GM21619 (cell line): Measurements from ENCODE around the gene ADARB2.

ENCODE experiments used
- ATAC-seq: cut with Tn5 transposase; IDR thresholded peaks from one replicate; pipeline ENCODE4 v1.9.1; 2021; ENCODE audit not compliant: unreplicated experiment

Gene ADARB2

DNA sequence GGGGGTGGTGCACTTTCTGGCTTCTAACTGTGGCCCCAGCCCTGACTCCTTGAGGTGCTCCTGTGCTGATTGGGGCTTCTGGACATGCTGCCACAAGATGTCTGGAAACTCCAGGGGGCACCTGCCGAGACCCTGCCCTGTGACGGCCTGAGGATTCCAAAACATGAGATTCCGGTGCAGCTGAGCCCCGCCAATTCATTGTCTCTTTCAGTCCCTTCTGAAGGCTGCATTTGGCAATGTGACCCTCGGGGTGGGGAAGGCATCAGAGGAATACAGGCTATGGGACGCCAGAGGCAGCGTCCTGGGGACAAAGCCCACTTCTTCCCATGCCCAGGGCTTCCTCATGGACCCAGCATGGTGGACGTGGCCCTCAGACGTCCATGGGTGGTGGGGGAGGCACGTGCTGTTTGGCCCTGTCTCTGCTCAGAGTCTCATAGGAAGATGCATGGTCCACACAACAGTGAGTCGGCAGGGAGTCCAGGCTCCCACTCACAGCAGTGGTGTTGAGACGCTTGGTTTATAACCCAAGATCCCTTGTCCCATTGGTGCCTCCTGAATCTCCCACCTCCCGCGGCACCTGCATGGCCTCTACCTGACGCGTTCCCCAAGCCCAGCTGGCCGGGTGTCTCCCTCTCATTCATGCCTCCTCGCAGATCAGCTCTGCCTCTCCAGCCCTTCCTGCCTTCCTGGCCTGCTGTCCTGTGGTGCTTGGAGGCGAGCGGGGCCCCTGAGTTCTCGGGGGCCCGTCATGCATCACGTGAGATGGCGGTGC is 551.2 kb downstream of the ADARB2 start:
- no peak for ATAC-seq

DNA sequence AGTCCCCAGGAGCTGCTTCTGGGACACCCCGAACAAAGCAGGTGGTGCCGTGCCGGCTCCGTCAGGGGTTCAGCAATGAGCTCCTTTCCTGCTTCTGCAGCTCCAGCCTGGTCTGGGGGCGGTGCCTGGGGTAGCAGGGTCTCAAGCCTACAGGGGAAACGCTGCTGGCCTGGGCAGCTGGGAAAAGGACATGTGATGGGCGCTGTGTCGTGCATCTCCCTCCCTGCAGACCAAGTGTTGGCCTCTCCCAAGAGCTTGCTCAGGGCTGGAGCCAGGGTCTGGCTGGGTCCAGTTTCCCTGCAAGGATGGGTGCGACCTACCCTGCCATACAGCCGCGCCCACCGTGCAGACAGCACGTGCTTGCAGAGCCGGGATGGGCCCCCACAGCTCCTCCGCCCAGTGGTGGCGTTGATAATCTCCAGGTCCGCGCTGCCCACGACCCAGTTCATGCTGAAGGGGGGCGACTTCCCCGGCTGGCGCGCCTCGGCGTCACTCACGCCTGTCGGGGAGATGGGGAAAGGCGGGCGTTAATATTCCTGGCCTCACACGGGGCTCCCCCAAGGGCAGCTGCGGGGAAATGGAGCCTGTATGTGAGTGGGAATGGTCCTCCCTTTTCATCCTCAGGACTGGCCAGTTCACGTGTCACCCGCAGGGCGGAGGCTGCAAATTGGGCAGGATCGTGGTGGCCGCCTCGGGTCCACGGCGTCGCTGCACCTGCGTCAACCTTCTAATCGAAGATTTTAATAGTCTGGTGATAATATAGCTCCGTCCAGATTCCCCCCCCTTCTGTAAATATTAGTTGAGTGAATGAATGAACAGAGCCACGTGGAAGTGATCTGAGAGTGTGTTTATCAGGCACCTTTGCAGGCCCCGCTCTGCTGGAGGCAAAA is 552.5 kb downstream of the ADARB2 start:
- no peak for ATAC-seq

DNA sequence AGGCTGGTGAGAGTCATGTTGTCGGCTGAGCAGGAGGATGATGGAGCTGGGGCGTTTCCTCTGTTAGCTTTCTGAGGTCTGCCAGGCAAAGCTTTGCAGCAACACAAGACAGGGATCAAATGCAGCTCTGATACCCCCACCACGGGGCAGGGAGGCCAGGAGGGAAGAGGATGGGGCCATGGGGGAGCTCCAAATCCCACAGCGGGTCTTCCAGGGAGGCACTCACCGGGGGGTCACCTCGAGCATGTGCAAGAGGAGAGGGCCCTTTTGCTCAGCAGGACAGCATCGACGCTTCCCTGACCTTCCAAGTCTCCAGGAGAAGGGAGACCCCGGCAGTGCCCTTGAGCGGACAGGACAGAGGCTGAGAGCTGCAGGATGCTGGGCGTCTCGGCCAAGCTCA is 553.6 kb downstream of the ADARB2 start:
- ATAC-seq = no peak

DNA sequence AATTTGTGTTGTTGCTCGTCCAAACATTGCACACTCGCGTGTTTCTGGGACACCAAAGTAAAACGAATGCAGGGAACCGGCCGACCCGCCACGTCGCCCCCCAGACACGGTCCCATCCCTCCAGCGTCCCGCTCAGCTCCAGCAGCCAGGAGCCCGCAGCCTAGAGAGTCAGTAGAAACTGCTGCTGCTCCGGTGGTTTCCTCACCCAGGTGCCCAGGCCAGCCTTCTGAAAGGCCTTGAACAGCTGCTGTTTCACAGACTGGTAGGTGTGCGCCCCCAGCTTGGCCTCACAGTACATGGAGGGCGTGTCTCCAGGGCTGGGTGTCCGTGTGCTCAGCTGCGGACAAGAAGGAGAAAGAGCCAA is 554.3 kb downstream of the ADARB2 start:
- ATAC-seq = no peak

DNA sequence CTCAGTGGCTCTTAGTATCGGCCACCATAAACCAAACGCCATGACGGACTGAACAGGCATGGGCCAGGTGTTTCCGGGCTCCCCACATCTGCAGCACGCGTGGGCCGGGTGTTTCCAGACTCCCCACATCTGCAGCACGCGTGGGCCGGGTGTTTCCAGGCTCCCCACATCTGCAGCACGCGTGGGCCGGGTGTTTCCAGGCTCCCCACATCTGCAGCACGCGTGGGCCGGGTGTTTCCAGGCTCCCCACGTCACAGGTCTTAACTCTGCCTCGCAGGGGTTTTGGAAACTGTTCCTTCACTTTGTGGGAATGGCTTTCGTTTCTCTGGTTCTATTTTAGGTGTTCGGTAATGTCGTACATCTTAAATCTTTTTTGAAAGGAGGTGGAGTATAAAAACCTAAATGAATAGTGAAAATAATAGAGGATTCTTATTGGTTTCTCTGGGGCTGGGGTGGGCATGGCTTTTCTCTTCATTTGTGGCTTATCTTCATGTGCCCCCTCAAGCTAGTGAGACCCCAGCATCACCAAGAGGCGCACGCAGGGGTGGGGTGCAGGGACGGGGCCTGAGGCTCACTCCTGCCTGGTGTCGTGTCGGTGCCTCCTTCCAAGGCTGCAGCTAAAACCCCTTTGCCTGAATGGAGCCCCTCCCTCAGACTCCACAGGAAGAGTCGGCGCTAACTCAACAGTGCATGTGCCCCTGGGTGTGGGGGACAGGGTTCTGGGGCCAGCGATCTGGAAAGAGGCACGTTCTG is 554.9 kb downstream of the ADARB2 start:
- ATAC-seq = no peak

DNA sequence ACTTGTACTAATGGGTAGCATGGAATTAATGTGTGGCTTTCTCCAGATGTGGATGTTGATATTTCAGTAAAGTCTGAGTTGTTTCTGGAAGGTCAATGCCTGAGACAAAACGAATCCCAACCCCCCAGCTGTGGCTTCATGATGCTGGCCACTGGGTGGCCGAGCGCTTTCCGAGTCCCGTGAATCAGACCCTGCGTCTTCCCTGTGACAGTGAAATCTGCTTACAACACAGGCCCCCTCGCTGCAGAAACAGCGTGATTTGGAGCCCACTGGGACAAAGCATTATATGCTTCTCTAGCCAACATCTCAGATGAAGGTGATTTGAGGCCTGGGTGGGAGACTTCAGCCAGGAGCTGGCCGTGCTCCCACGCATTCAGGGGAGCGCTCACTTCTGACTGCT is 556.5 kb downstream of the ADARB2 start:
- ATAC-seq = no peak

DNA sequence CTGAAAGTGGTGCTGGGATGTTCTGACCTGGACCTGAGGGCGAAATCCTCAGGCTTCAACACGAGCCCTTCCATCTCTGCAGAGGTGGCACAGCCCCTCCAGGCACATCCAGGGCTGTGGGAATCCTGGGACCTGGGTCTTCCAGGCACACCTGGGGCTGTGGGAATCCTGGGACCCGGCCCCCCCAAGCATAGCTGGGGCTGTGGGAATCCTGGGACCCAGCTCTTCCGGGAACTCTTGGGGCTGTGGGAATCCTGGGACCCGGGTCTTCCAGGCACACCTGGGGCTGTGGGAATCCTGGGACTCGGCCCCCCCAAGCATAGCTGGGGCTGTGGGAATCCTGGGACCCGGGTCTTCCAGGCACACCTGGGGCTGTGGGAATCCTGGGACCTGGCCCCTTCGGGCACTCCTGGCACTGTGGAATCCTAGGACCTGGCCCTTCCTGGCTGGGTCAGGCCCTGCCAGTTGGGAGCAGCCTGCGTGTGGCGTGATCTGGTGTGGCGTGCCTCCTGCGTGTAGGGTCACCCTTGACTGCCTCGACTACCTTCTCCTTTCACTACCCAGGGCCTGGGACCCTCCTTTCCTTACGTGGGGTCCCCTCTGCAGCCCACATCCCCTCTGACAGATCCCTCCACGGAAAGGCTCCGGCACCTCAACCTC is 557.1 kb downstream of the ADARB2 start:
- no peak for ATAC-seq

DNA sequence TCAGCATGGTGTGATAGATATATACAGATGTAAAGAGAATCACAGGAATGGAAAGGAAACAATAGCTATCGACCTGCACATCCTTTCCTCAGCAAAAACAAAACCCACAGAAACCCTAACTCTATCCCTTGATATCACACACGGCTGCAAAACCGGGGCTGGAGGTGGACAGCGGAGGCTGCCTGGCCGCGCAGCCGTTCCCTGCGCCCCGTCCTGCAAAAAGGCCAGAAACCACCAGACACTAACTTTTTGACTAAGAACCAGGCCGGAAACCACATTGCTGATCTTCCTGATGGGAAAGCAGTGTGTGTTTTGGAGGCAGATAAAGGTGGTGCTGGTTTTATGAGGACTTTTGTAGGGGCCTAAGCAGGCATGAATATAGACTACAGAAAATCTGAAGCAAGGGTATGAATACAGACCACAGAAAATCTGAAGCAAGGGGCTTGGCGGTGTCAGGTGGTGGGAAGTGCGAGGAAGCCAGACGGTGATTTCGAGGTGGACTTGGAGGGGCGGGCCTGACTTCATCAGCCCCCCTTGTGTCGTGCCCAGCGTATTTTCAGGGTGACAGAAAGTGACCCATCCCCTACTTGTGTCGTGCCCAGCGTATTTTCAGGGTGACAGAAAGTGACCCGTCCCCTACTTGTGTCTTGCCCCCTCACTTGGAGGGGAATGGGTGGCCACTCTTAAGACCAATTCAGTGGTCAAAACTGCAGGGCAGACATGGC is 557.8 kb downstream of the ADARB2 start:
- no peak for ATAC-seq

DNA sequence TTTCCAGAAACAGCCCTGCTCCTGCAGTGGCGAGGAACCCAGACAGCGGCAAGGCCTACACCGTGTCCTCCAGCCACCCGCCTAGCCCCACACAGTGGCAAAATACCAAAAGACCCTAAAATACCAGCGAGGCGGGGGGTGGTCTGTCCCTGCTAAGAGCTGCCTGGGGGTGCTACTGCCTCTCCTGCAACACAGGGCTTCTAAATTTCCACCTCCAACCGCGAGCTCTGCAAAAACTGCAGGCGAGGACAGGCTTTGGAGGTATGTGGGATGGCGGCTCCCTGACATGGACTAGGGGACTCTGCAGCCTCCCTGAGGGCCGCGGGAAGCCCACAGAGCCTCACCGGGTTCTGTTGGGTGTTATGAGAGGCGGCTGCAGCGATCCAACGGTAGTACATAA is 558.8 kb downstream of the ADARB2 start:
- no peak for ATAC-seq

DNA sequence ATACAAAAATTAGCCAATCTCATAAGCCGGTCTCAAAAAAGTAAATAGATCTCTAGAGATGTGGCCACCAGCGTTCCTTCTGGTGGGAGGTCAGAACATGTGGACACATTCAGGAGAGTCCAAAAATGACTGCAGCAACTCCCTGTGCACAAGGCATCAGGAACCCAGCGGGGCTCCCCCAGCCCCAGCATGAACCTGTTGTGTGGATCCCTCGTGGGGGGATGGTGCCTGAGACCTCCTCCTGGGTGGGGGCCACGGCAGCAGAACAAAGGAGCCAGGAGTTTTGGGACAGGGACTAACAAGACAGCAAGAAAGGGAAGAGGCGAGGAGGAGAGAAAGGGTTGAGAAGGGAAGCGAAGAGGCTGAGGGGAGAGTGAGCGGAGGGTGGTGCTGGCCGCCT is 559.4 kb downstream of the ADARB2 start:
- no peak for ATAC-seq

DNA sequence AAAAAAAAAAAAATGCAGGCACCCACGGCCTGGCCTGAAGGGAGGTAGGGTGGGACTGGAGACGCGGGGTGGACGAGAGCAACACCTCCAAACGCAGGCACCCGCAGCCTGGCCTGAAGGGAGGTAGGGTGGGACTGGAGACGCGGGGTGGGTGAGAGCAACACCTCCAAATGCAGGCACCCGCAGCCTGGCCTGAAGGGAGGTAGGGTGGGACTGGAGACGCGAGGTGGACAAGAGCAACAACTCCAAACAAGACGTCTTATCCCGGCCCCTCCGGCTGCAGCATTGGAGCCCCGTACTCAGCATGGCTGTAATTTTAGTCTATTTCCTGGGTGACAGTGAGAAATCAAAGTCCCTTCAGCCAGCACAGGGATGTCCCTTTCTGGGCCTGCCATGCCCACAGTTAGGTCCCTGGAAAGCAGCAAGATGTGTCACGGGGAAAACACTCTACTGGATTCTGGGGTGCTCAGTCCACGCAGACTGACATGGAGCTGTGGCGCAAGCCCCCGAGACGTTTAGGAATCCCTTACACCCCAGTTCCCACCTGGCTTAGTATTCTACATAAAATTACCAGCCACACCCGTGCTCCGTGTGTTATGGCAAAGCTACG is 561.3 kb downstream of the ADARB2 start:
- no peak for ATAC-seq

DNA sequence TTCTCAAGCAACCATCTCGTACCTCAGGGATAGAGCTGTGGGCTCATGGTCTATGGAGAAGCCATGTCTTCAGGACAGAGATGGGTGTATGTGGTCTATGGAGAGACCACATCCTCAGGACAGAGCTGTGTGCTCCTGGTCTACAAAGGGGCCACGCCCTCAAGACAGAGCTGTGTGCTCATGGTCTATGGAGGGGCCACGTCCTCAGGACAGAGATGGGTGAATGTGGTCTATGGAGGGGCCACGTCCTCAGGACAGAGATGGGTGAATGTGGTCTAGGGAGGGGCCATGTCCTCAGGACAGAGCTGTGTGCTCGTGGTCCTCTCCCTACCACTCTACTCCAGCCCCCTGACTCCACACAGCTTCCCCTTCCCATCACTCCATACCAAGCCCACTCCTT is 563.3 kb downstream of the ADARB2 start:
- no peak for ATAC-seq

DNA sequence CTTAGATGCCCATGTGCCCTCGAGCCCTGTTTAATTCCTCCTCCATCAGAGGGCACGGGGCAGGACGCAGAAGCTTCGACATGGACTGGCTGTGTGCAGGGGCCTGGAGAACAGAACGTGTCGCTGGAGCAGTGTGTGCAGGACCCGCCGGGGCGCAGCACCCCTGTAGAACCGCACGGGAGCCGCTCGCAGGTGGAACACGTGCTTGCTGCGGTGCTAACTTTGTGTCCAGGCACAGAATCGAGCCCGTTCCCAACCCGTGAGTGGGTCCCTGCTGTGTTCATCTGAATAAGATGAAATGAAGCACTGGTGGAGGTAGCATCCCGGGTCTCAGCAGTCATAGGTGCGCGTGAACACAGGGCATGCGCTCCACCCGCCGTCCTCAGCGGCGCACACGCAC is 564.2 kb downstream of the ADARB2 start:
- ATAC-seq = no peak

DNA sequence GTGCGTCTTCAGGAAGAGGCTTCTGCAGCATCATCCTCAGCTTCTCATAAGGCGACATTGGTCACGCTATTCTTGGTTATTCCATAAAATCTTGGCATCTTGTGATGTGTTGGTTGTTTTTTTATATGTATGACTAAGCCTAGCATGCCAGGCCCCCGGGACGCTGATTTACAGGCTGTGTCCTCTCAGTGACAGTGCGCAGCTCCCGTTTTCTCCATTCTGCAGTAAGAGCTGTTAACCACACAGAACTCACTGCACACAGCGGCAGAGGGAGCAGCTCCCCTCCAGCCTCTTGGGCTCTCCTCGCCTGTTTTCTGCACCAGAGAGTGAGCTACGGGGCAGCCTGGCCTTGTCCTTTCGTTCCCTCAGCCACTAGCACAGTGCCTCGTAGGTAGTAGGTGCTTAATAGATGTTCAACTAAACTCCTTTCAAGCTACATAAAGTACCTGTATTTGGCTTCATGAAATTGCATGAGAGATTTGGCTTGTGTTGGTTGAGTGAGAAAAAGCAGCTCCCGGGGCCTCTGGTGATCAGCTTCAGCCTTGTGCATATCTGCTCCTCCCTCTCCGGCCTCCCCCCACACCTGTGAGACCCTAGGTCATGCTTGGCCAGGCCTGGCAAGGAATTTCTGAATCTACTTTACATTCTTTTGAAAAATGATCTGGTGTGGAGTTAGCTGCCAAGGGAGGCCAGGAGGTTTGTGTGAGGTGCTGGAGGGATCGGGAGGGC is 564.9 kb downstream of the ADARB2 start:
- no peak for ATAC-seq

DNA sequence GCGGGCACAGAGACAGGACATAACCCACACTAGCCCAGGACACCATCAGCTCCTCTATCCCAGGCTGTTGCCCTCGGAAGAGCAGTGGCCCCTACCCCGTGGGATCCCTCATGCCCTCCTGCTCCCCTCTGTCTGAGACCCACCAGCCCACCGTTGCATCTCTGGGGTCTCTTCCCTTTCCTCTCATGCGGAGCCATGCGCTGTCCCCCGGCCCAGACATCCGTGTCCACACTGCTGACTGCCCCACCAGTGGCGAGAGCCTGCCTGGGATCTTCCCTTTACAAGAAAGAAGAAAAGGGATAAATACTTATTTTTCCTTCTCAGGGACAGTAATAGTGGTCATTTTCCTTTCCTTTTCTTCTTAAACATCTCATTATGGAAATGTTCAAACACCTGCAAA is 565.7 kb downstream of the ADARB2 start:
- no peak for ATAC-seq

DNA sequence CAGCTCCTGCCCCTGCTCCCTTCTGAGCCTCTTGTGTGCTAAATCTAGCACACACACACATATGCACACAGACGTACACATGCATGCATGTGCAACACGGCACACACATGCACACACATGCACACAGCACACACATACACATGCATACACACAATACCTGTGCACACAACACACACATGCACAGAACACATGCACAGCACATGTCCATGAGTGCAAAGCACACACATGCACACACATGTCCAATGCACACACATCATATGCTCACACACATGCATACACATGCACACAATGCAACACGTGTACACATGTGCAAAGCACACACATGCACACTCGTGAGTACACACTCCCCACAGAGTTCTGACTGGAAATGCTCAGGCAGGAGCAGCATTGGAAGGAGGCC is 566.1 kb downstream of the ADARB2 start:
- ATAC-seq = no peak

DNA sequence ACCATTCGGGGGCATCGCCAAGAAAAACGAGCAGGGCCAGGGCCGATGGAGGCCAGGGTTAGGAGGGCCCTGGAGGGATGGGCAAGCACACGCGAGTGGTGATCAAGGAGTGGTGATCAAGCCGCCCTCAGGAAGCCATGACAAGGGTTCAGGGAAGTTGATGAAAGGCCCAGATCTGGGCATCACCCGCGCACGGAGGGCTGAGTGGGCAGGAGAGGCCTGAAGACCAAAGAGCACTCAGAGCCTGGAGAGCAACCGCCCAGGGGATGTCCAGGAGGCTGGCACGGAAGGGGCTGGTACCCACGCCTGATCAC is 566.5 kb downstream of the ADARB2 start:
- ATAC-seq = no peak

DNA sequence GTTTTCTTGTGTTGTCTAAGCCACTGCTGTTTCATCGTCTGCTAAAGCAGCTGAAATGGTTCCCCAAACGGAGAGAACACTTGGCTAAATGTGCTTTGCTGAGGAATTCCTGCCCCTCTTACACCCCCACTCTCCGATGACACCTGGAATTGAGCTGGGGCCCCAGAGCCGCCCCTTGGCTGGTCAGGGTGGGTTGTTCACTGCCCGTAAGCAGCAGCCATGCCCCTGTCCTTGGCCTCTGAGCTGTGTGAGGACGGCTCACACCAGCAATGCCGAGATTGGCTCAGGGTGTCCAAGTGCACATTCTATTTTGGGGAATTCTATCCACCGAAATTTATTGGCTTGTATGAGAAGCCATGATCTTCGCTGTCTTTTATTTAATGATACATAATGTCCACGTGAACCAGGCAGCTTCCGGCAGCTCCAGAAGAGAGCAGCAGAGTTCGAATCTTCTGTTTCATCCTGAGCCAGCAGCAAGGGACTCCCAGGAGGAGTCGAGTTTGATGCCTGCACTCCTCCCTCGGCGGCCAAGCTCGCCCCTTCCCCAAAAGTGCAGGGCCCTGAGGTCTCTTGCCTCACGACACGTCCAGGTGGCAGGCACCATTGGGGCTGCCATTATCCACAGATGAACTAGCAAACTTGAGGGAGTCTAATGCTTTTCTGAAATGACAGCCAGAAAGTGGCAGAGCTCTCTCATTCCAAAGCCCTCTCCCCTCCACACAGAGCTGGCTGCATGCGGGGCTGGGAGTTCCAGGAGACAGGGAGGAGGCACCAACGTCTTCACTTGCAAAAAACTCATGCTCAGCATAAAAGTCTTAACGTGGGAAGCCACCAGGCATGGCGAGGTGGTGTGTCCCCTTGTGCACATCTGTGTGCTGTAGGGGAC is 567.1 kb downstream of the ADARB2 start:
- no peak for ATAC-seq
